Gastrocnemius medialis (tissue), 4 donors: ENCODE results near the gene CDKN2AIPNL.

Experiments used
- POLR2A ChIP-seq, 2 donors: fragments of 450-650 bp; IDR thresholded peaks; one replicate each; pipeline ENCODE4 v1.6.1; 2017; ENCODE audit warnings: antibody characterized with exemption in 2 of 2, mild to moderate bottlenecking in 2 of 2, moderate library complexity in 2 of 2
- TF ChIP-seq, protein P1 (sequence below), 5 experiments: fragments of 450-650 bp in 3 of 5; fragments of 200-600 bp in 2 of 5; sonication (generic) in 2 of 5; IDR thresholded peaks in 4 of 5; conservative IDR thresholded peaks in 1 of 5; 1 replicate in 4 of 5; 2 replicates in 1 of 5; pipeline ENCODE4 v1.5.1; 2016 to 2019; ENCODE audit warnings: antibody characterized with exemption in 5 of 5, mild to moderate bottlenecking in 3 of 5, moderate library complexity in 3 of 5

DNA sequence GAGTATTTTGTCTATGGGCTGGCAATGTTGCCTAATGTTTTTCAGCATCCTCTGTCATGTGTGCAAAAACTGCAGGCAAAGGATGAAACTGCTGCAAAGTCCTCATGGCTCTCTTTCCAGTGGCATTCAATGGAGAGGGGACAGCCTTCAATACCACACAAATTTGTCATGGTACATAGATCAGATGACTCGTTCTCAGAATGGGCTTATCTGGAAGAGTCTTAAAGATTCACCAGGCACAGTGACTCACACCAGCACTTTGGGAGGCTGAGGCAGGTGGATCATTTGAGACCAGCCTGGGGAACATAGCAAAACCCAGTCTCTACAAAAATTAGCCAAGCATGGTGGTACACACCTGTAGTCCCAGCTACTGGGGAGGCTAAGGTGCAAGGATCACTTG, 5.3 kb downstream of the CDKN2AIPNL start:
- TF ChIP-seq POLR2A (IDR thresholded peaks at IDR 0.05), result no peak
- TF ChIP-seq, protein P1, sequence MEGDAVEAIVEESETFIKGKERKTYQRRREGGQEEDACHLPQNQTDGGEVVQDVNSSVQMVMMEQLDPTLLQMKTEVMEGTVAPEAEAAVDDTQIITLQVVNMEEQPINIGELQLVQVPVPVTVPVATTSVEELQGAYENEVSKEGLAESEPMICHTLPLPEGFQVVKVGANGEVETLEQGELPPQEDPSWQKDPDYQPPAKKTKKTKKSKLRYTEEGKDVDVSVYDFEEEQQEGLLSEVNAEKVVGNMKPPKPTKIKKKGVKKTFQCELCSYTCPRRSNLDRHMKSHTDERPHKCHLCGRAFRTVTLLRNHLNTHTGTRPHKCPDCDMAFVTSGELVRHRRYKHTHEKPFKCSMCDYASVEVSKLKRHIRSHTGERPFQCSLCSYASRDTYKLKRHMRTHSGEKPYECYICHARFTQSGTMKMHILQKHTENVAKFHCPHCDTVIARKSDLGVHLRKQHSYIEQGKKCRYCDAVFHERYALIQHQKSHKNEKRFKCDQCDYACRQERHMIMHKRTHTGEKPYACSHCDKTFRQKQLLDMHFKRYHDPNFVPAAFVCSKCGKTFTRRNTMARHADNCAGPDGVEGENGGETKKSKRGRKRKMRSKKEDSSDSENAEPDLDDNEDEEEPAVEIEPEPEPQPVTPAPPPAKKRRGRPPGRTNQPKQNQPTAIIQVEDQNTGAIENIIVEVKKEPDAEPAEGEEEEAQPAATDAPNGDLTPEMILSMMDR (IDR thresholded peaks at IDR 0.05 in 4 of 5, conservative IDR thresholded peaks at IDR 0.05 in 1 of 5), result no peak
